Activated naive CD8-positive, alpha-beta T cell treated with anti-CD3 and anti-CD28 coated beads, Interleukin-2, amount 10 ng/mL, durations not matched to agents 7 days and 5 days (primary cell): Measurements from ENCODE around the gene WFS1. TPM values are rescaled to one million over a fixed set of nuclear protein-coding genes. Genes with fewer than 3 reads are reported as not detected.

Experiments
- ATAC-seq: fragments of 150-1000 bp; cut with Tn5 transposase; one replicate; pipeline ENCODE4 v1.10.0; 2021; ENCODE audit warnings: low read depth, moderate library complexity
- POLR2A ChIA-PET: fragments of 350-600 bp; sonication (Branson Sonifier 250); formaldehyde crosslinking; loops from one replicate; lab custom pipeline; 2021; ENCODE audit warnings: antibody characterized with exemption; lab: Charles Lee
- DNase-seq: peaks from one replicate; pipeline ENCODE4 v3.0.0; 2021
- H3K27ac Mint-ChIP-seq: one replicate; pipeline ENCODE4 v1.8.0; 2022; ENCODE audit warnings: mild to moderate bottlenecking, mixed read lengths
- H3K27me3 Mint-ChIP-seq: one replicate; pipeline ENCODE4 v1.8.0; 2022; ENCODE audit warnings: mild to moderate bottlenecking, moderate library complexity, mixed read lengths
- H3K36me3 Mint-ChIP-seq: one replicate; pipeline ENCODE4 v1.8.0; 2021; ENCODE audit warnings: mild to moderate bottlenecking, mixed read lengths
- H3K4me1 Mint-ChIP-seq: one replicate; pipeline ENCODE4 v1.8.0; 2021; ENCODE audit warnings: mixed read lengths
- H3K4me3 Mint-ChIP-seq: one replicate; pipeline ENCODE4 v1.8.0; 2022; ENCODE audit warnings: mild to moderate bottlenecking, moderate library complexity, mixed read lengths
- H3K9me3 Mint-ChIP-seq: one replicate; pipeline ENCODE4 v1.8.0; 2021; ENCODE audit warnings: mixed read lengths
- total RNA-seq, 2 experiments: library from RNA; stranded (reverse); gene quantifications; one replicate each; pipeline ENCODE4 v1.2.3, GENCODE V29; 2021

The WFS1 gene
- total RNA-seq, 2 experiments from 2014 or later, result 2.3 to 2.4 TPM

DNA sequence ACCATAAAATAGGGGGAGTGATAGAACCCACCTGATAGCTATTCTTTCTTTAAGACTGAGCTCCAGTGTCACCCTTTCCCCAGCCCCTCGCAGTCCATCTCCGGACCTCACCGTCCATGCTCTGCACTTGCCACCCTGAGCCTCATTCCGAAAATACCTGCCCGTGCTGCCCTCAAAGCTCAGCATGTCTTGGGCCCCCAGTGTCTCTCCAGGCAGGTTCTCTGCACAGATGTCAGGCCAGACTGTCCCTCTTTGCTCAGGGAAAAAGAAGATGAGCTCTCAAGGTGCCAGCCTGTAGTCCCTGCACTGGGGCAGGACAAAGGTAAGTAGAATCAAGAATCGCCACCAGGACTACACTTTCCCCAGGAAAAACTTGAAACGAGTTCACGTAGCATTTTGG lies 9.8 kb upstream of the WFS1 start:
- POLR2A ChIA-PET, result no interaction called here
- H3K4me1 Mint-ChIP-seq, result peaks cover 5% of the 10 kb centered on the region
- ATAC-seq, result no peak
- no peak for DNase-seq
- no peaks in the 10 kb centered on the region for H3K9me3 Mint-ChIP-seq
- H3K27me3 Mint-ChIP-seq, result peaks cover 18% of the 10 kb centered on the region
- H3K36me3 Mint-ChIP-seq, result no peaks in the 10 kb centered on the region
- no peak overlapping the region for H3K27ac Mint-ChIP-seq
- no peak overlapping the region for H3K4me3 Mint-ChIP-seq

- POLR2A ChIA-PET, result no interaction called here
- Mint-ChIP-seq H3K27me3 (peaks cover 18% of the 10 kb centered on the region), H3K4me1 (peaks cover 3% of the 10 kb centered on the region), H3K9me3 (no peaks in the 10 kb centered on the region), H3K4me3 (no peak overlapping the region), H3K36me3 (no peaks in the 10 kb centered on the region), H3K27ac (no peak overlapping the region)
- ATAC-seq (no peak), DNase-seq (no peak)
These were observed 7.5 kb upstream of the WFS1 start for GRCh38 chr4:6262176-6262575.

- H3K36me3 Mint-ChIP-seq, result no peaks in the 10 kb centered on the region
- DNase-seq (no peak), ATAC-seq (no peak)
- no peaks in the 10 kb centered on the region for H3K9me3 Mint-ChIP-seq
- no peak overlapping the region for H3K27ac Mint-ChIP-seq
- peaks cover 26% of the 10 kb centered on the region for H3K27me3 Mint-ChIP-seq
- H3K4me1 Mint-ChIP-seq, result peaks cover 7% of the 10 kb centered on the region
- H3K4me3 Mint-ChIP-seq, result no peak overlapping the region
- POLR2A ChIA-PET, result no interaction called here
These were observed 6.7 kb upstream of the WFS1 start for GRCh38 chr4:6262847-6263487.

DNA sequence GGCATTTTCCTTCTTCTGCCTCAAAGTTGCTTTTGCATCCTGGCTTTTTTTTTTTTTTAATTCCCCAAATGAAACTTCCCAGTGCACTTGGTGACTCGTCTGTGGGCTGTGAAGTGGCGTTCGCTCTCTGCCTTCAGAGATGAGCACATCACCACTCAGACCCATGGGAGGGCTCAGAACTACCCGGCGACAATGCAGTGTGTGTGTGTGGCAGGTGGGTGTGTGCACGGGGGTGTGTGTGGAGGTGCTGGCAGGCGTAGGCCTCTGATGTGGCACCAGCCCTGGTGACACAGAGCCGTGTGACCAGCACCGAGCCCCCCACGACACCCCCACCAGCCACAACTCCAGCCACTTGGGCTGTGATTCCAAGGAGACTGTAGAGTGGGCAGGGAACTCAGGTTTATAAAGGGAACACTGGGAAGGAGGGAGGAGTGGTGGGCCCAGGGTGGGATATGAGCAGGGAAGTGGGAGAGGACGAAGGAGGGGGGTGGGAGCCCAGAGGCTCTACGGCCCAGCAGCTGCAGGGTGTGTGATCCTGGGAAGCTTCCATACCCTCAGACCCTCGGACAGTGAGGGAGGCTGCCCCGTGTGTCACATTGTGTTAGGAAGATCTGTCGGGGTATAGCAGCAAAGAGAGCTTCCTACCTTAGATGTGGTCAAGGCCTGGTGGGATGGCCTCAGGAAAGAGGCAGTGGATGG lies 6.0 kb upstream of the WFS1 start:
- peaks cover 10% of the 10 kb centered on the region for H3K4me1 Mint-ChIP-seq
- H3K27ac Mint-ChIP-seq, result peak overlapping the region; percentile 45
- H3K36me3 Mint-ChIP-seq, result no peaks in the 10 kb centered on the region
- H3K27me3 Mint-ChIP-seq, result peaks cover 28% of the 10 kb centered on the region
- no peaks in the 10 kb centered on the region for H3K9me3 Mint-ChIP-seq
- ATAC-seq, result no peak
- no peak overlapping the region for H3K4me3 Mint-ChIP-seq
- DNase-seq, result no peak
- POLR2A ChIA-PET, result interaction anchor here (0.7 to 0.9 kb wide), 2 partner anchors 64 to 311 kb away, joined by 3 to 4 read pairs; partner anchors contain the start of gene MAN2B2

GRCh38 chr4:6264225-6264540 lies 5.5 kb upstream of the WFS1 start:
- Mint-ChIP-seq H3K27ac (no peak overlapping the region), H3K4me1 (peaks cover 13% of the 10 kb centered on the region), H3K4me3 (no peak overlapping the region), H3K36me3 (no peaks in the 10 kb centered on the region), H3K9me3 (no peaks in the 10 kb centered on the region), H3K27me3 (peaks cover 30% of the 10 kb centered on the region)
- ATAC-seq (peak; percentile 57), DNase-seq (no peak)
- POLR2A ChIA-PET, result interaction anchor here (0.7 to 0.9 kb wide), 2 partner anchors 64 to 311 kb away, joined by 3 to 4 read pairs; partner anchors contain the start of gene MAN2B2

DNA sequence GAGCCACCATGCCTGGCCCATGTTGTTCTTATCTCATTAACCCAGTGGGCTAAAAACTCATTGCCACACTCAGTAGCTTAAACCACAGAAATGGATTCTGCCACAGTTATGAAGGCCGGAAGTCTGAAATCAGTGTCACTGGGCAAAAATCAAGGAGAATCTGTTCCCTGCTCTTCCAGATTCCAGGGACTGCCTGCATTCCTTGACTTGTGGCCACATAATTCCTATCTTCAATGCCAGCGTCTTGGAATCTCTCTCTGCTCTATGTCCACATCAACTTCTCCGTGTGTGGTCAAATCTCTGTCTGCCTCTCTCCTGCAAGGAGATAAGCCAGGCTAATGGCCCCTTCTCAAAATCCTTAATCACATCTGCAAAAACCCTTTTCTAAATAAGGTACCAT lies 4.1 kb upstream of the WFS1 start:
- Mint-ChIP-seq H3K27ac (no peak overlapping the region), H3K9me3 (no peaks in the 10 kb centered on the region), H3K27me3 (peaks cover 29% of the 10 kb centered on the region), H3K4me3 (no peak overlapping the region), H3K36me3 (no peaks in the 10 kb centered on the region), H3K4me1 (peaks cover 15% of the 10 kb centered on the region)
- POLR2A ChIA-PET, result no interaction called here
- DNase-seq (no peak), ATAC-seq (no peak)

DNA sequence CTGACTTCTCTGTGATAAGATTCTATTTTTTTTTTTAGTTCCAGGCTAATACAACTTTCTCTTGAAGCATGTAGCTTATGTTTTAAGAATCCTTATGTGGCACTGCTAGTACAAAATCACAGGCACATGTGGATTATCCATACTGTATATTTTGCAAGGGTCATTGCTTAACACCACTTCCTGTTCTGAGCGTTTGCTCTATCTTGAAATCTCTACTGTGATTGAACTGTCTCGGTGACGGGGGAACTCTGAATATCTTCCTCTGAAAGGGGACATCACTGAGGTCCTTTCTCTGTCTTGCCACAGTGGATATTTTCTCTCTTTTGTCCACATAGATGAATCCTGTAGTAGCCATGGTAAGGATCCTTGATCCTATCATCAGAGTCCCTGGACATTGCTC lies 2.1 kb upstream of the WFS1 start:
- peaks cover 33% of the 10 kb centered on the region for H3K27me3 Mint-ChIP-seq
- no peak overlapping the region for H3K4me3 Mint-ChIP-seq
- POLR2A ChIA-PET, result no interaction called here

DNA sequence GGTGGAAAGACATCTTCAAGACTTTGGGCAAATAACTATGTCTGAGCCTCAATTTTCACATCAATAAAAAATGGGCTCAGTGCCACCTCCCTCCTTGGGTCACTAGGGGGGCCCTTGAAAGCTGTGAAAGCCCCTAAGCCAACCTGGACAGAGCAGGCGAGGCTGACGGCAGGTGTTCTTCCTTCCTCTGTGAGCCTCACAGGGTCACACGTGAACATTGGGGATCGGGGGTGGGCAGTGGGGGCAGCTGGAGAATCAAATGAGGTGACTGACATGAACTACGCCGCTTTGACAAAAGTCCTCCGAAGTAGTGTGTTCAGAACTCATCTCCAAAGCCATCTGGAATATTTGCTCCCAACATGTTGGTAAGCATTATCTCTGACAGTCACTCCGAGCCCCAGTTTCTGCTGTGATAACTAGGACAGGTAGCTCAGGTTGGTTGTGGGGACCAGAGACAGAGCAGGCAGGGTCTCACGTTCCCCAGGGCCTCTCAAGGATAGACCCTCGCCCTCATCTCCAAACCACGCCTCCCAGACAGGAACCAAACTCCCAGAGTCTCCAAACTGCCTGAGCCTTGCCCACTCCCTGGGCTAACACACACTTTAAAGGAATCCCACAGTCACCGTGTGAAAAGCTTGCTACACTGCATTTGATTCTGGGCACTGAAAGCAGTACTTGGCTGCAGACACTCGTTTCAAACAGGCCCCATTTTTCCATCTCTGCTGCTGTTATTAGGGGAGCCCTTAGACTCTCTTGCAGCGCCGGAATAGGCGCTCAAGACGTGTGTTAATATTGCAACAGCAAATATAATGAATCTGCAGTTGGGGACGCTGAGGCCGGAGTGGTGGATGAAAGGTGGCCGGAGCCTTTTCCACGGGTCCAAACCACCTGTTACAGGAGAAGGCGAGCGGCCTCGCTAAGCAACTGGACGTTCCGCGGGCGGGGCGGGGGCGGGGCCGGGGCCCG lies 717 bp upstream of the WFS1 start:
- peaks cover 21% of the 10 kb centered on the region for H3K4me1 Mint-ChIP-seq
- POLR2A ChIA-PET, result no interaction called here
- ATAC-seq (peak; percentile 25), DNase-seq (no peak)
- H3K4me3 Mint-ChIP-seq, result peak overlapping the region; percentile 82
- no peaks in the 10 kb centered on the region for H3K9me3 Mint-ChIP-seq
- no peaks in the 10 kb centered on the region for H3K36me3 Mint-ChIP-seq
- H3K27me3 Mint-ChIP-seq, result peaks cover 33% of the 10 kb centered on the region
- H3K27ac Mint-ChIP-seq, result peak overlapping the region; percentile 5

More for the DNA sequence above, 2.1 kb upstream of the WFS1 start:
- Mint-ChIP-seq H3K27ac (no peak overlapping the region), H3K4me1 (peaks cover 21% of the 10 kb centered on the region), H3K36me3 (no peaks in the 10 kb centered on the region), H3K9me3 (no peaks in the 10 kb centered on the region)
- DNase-seq (no peak), ATAC-seq (no peak)

GRCh38 chr4:6270636-6271121 lies 1.0 kb downstream of the WFS1 start:
- Mint-ChIP-seq H3K4me1 (peaks cover 21% of the 10 kb centered on the region), H3K9me3 (no peaks in the 10 kb centered on the region), H3K27ac (no peak overlapping the region), H3K4me3 (peak overlapping the region; percentile 79), H3K36me3 (no peaks in the 10 kb centered on the region), H3K27me3 (peaks cover 41% of the 10 kb centered on the region)
- DNase-seq (no peak), ATAC-seq (no peak)
- POLR2A ChIA-PET, result no interaction called here

- no peak overlapping the region for H3K27ac Mint-ChIP-seq
- H3K9me3 Mint-ChIP-seq, result no peaks in the 10 kb centered on the region
- POLR2A ChIA-PET, result no interaction called here
- H3K4me1 Mint-ChIP-seq, result peaks cover 21% of the 10 kb centered on the region
- DNase-seq, result no peak
- H3K4me3 Mint-ChIP-seq, result no peak overlapping the region
- H3K36me3 Mint-ChIP-seq, result no peaks in the 10 kb centered on the region
- ATAC-seq, result no peak
- H3K27me3 Mint-ChIP-seq, result peaks cover 41% of the 10 kb centered on the region
These were observed 1.6 kb downstream of the WFS1 start for GRCh38 chr4:6271206-6271605.

GRCh38 chr4:6271701-6272465 lies 2.2 kb downstream of the WFS1 start:
- H3K4me1 Mint-ChIP-seq, result peaks cover 21% of the 10 kb centered on the region

GRCh38 chr4:6272863-6273660 lies 3.4 kb downstream of the WFS1 start:
- Mint-ChIP-seq H3K27ac (no peak overlapping the region), H3K36me3 (no peaks in the 10 kb centered on the region), H3K9me3 (no peaks in the 10 kb centered on the region), H3K4me3 (no peak overlapping the region), H3K4me1 (peaks cover 13% of the 10 kb centered on the region), H3K27me3 (peaks cover 30% of the 10 kb centered on the region)
- POLR2A ChIA-PET, result no interaction called here
- ATAC-seq (no peak), DNase-seq (no peak)

More at GRCh38 chr4:6271701-6272465, 2.2 kb downstream of the WFS1 start:
- POLR2A ChIA-PET, result no interaction called here
- no peaks in the 10 kb centered on the region for H3K9me3 Mint-ChIP-seq
- no peak overlapping the region for H3K4me3 Mint-ChIP-seq
- ATAC-seq (no peak), DNase-seq (no peak)
- no peak overlapping the region for H3K27ac Mint-ChIP-seq
- peaks cover 41% of the 10 kb centered on the region for H3K27me3 Mint-ChIP-seq
- H3K36me3 Mint-ChIP-seq, result no peaks in the 10 kb centered on the region
